Measurements from ENCODE around the gene SNAPC5.
A peak's percentile ranks its signal among the peaks of the same experiment; 100 is the strongest.
"Not testable (repeated sequence)": the region's sequence is repeated elsewhere in the genome, so short reads cannot be mapped to it uniquely, and the experiment has no call there.

Gene SNAPC5, protein sequence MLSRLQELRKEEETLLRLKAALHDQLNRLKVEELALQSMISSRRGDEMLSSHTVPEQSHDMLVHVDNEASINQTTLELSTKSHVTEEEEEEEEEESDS

DNA sequence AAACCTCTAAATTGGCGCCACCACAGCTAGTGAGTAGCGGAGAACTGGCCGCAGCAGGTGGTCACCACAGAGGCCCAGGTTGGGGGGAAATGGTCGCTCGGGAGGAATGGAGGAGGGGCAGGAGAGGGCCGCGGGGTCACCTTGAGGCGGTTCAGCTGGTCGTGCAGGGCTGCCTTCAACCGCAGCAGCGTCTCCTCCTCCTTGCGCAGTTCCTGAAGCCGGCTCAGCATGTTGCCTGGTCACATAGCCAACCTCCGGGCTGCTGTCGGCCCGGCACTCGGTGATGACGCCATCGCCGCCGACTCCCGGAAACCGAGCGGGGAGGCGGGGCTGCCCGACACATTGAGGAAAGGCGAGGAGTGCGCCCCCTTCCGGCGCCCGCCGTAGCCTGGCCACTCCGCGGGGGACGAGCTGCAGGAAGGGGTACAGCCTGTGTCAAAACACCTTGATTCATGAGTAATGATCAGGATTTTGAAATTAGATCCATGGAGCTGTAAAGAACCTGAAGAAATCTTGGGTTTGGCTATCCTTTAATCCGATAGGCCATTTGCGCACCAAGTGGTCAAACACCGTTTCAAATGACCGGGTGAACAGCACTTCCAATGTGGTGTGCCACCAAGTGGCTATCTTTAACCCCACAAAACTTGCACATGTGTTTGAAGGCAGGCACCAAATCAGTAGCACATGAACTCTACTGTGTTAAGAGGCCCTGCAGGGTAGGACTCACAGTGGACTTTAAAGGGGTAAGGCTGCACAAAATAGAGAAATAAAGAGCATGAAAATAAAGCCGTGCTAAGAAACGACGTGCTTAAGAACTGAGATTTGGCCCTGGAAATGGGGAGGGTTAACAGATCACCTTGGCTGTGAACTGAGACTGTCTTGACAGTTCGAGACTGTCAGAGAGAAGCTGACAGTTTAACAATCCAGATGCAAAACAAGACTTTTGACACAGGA is at the start of gene SNAPC5:
Gene SNAPC5 (minus strand): TSS at position 261 of the 954 bp plus-strand sequence. CDS start 31 bp downstream, at position 230.
- DNase-seq (ENCODE audit: low spot score) = peak; percentile 95

DNA sequence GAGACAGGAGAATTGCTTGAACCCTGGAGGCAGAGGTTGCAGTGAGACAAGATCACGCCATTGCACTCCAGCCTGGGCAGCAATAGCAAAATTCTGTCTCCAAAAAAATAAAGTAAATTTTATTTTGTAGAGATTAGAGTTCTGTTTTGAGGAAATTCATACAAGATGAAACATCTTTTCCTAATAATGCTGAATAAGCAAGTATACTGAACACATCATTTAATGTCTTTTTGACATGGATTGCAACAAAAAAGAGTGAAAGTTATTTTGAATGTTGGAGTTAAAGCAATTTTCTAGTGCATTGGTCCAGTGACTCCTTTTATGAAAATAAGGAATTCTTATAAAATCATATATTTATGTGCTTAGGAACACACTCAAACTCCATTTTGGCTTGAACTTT is 47.7 kb upstream of the SNAPC5 start:
- no peak for DNase-seq (ENCODE audit: low spot score)

DNA sequence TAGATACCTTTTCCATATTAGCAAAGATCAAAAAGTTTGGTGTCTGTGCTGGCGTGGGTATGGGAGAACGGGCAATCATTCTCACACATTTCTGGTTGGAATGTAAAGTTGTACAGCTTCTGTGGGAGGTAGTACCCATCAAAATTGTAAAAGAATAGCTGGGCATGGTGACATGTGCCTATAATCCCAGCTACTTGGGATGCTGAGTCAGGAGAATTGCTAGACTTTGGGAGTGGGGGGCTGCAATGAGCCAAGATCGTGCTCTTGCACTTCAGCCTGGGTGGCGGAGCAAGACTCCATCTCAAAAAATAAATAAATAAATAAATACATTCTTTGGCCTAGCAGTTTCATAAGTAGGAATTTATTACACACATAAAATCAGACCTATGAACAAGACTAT is 45.3 kb upstream of the SNAPC5 start:
- DNase-seq (ENCODE audit: low spot score) = no peak

DNA sequence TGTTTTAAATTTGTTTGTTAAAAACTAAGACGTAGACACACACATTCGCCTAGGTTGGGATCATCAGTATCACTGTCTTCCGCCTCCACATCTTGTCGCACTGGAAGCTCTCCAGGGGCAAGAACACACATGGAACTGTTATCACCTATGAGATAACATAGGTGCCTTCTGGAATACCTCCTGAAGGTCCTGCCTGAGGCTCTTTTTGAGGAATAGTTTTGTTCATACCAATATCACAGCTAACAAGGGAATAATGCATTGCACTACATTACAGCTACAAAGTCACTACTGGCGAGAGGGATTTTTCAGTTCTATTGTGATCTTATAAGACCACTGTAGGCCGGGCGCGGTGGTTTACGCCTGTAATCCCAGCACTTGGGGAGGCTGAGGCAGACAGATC is 37.5 kb upstream of the SNAPC5 start:
- DNase-seq (ENCODE audit: low spot score) = no peak

DNA sequence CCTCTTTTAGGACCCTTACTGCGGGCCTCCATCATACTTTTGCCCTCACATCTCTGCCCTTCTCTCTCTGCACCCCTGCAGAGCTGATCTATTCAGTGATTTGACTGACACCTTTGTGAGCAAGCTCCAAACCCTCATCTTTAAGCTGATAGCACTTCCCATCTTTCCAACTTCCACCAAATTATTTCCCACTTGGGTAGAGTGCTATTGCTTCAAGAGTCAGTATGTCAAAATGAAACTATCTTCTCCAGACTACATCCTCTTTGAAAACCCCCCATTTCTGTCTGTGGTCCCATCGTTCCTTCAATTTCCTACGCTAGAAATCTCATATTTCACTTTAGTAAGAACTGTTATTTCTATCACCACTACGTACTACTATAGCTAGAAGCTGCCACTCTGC is 27.3 kb upstream of the SNAPC5 start:
- DNase-seq (ENCODE audit: low spot score) = no peak

DNA sequence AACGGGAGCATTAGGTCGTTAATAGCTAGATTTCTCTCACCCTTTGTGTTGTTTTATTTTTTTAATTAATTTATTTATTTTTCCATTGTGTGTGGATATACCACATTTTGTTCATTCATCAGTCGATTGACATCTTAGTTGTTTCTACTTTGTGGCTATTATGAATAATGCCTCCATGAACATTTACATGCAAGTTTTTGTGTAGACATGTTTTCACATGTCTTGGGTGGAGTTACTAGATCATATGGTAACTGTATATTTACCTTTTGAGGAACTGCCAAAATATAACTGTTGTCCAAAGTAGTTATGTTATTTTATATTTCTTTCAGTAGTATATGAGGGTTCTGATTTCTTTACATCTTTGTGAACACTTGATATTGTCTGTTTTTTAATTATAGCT is 26.4 kb upstream of the SNAPC5 start:
- DNase-seq (ENCODE audit: low spot score) = no peak

DNA sequence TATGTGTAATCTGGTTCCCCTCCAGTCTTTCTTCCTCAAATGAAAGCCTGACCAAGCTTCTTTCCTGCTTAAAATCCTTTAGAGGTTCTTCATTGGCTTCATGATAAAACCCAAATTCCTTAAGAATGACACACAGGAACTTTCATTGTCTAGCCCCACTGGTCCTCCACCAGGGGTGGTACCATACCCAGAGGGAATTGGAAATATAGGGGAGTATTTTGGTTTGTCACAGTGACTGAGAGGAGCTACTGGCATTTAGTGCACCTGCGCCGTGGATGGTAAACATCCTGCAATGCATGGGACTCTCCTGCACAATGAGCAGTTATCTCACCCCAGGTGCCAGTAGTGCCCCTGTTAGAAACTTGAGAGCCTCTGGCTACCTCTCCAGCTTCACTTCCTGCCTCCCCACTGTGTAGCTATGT is 18.4 kb upstream of the SNAPC5 start:
- DNase-seq (ENCODE audit: low spot score) = no peak

DNA sequence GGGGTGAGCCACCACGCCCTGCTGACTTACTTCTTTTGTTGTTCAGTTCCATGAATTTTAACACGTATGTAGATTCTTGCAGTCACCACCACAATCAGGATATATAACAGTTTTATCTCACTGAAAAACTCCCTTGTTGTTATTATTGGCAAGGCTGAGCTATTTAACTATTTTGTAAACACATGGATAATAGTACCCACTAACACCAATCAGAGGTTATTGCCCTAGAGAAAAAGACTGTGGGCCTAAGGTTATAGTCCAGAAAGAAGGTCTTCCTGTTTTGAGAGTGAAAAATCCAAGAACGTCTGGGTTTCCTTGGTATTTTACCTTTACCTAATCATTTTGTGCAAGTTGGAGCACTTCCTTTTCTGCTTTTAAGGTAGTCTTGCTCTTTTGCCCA is 17.0 kb upstream of the SNAPC5 start:
- DNase-seq (ENCODE audit: low spot score) = no peak

DNA sequence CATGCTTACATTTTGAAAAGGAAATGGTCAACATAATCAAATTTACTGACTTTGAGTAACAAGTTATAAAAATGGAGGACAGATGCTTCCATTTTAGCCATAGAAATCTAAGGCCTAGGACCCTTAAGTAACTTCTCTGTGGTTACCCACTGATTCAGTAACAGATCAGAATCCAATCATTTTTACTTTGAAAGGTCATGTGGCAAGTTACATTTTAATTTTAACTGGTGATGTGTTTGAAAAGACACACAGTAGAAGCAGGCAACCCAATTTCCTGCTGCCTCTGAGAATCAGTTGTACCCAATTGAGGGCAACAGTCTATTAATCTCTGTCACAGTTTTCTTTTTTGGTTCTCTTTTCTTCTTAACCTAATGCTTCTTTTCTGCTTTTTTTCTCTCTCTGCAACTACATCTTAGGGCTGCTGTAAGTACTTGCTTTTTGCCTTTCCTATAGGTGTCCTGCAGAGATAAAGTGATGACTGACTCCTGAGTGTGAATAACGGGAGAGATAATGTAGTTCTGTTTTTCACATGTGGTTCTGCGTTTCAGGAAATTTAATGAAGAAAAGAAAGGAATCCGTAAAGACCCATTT is 10.8 kb upstream of the SNAPC5 start:
- DNase-seq (ENCODE audit: low spot score) = no peak

DNA sequence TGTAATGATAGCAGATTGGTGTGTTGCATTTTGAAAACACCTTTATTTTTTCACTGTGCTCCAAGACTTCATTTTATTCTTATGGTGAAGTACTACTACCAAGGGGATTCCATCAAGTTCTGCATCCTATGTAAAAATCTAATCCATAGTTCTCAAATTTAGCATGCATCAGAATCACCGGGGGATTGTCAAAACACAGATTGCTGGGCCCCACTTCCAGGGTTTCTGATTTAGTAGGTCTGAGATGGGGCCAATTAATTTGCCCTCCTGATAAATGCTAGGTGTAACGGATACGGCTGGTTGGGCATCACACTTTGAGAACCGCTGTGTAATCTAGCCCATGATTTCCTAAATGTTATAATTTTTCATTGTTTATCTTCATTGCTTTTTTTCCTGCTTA is 8.3 kb upstream of the SNAPC5 start:
- DNase-seq (ENCODE audit: low spot score) = no peak

DNA sequence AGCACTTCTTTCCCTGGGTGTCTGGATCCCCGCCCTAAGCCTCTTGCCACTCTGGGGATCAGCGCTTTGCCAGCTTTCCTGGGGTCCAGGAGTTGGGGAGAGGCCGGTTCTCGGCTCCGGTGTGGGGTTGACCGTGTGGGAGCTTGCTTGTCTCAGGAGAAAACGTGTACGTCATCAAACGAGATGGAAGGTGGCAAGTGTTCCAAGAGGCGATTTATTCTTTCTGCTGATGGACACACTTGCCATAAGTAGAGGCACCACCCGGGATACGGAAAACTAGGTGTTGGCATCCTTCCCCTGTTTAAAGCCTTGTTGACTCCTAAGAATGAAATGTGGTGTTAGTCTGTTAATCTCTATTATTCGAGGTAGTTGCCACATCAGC is 7.9 kb upstream of the SNAPC5 start:
- no peak for DNase-seq (ENCODE audit: low spot score)

DNA sequence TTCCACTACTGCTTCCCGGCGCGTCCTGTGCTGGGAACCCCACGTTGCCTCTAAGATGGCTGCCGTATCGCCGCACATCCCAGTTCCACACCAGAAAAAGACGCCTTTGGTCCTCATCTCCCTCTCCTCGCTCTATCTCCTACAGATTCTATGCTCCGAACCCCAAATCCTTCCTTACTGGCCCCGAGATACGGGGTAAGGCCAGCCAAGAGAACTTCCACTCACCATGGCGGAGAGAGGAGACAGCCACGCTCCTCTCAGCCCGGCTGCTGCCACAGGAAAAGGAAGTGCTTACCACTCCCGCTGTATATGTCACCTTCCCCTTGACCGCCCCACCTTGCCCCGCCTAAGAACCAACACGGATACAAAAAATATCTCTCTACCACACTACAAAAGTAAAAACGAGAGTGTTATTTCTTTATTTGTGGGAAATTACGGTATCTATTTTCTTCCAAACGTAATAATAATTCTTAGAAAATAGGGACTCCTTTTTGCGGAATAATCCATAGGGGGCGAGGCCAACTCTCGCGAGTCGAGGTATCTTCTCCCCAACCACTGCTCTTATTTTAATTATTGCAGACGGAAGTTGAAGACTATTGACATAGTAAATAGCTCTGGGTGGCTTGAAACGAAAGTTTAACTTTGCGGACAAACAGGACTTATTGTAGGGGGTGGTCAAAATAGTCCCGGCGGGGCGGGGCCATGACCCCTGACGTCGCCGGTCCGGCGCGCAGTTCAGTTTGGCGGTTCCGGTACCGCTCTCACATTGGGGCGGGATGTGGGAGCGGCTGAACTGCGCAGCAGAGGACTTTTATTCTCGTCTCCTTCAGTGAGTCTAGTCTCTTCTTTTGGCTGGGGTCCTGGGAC is 7.2 kb upstream of the SNAPC5 start, which contains the start of the genes RPL4 and ZWILCH:
Gene RPL4 (minus strand): TSS at position 293 of the 867 bp plus-strand sequence. CDS start 65 bp downstream, at position 228.
Gene ZWILCH (plus strand): TSS at position 764 of the 867 bp plus-strand sequence. CDS start 13 bp downstream, at position 777.
- peak; percentile 86 for DNase-seq (ENCODE audit: low spot score)

DNA sequence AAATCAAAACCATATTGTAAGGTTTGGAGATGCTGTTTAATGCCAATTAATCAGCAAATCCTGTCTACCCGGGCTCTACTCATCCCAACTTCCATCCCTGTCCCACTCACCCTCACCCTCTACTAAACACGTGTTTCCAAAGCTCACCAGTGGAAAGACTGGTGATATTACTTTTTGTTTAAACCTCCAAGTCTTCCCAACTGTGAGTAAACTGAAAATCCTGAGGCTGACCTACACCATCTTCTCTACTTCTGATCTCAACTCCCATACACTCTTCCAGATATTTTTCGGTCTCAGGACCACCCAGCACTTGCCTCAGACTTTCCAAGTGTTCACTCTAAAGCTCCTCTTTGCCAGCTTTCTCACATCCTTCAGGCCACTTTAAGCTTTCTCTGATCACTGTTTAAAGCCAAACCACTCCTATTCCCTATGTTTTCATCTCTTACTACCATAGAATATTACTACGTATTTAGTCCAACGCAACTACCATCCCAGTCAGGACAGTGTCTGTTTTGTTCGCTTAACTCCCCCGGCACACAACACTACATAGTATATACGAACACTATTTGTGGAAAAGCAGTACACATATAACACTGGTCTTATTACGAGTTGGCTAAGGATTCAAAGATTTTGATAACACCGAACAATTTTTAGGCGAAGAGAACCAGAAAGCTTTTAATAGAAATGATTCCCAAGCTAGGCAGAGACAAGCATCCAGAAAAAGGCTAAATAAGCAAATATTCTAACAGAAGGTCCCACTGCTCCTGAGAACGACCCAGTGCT is 6.4 kb upstream of the SNAPC5 start:
- peak; percentile 7 for DNase-seq (ENCODE audit: low spot score)

DNA sequence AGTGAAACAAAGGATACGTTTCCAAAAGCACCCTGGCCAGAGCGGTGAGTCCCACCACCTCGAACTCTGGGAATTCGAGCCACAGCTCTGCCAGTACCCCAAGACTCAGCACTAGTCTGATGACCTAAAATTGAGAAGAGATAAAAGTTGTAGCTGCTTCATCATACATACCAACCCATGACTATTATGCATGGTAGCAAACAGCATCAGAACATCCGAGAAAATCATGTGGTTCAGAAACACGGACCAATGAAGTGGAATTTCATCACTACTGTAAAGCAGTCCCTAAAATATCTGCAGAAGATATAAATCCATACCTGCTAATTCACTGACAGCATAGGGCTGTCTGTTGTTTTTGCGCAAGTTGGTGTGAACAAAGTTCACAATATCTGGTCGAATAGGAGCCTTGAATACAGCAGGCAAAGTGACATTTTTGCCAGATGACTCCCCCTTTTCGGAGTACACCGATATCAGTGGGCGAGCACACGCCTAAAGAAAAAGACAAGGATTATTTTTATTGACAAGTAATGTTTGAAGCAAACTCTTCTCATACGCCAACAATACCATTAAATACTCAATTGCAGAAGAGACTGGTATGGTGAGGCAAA is 5.6 kb upstream of the SNAPC5 start:
- DNase-seq (ENCODE audit: low spot score) = not testable (repeated sequence)

DNA sequence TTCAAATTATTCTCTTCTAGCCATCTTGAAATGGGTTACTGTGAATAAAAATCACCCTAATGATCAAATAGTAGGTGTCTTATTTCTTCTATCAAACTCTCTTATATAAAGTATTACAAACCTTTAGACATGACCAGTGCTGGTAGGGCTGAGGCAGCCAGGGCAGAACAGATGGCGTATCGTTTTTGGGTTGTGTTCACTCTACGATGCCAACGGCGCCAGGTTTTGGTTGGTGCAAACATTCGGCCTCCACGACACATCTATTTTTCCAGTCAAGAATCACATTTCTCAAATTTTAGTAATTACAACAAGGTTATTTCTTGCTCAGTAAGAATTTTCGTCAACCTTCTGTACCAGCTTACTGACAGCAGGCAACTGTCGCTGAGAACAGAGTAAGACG is 4.9 kb upstream of the SNAPC5 start:
- no peak for DNase-seq (ENCODE audit: low spot score)

DNA sequence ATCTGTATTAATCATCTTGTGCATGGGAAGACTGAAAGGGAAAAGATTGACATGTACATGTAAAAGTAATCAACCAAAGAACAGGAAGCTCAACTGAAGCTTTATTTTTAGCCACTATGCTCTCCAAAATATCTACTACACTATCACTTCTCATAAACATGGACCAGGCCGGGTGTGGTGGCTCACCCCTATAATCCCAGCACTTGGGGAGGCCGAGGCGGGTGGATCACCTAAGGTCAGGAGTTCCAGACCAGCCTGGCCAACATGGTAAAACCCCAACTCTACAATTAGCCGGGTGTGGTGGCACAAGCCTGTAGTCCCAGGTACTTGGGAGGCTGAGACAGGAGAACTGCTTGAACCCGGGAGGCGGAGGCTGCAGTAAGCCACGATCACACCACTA is 2.8 kb upstream of the SNAPC5 start:
- not testable (repeated sequence) for DNase-seq (ENCODE audit: low spot score)

DNA sequence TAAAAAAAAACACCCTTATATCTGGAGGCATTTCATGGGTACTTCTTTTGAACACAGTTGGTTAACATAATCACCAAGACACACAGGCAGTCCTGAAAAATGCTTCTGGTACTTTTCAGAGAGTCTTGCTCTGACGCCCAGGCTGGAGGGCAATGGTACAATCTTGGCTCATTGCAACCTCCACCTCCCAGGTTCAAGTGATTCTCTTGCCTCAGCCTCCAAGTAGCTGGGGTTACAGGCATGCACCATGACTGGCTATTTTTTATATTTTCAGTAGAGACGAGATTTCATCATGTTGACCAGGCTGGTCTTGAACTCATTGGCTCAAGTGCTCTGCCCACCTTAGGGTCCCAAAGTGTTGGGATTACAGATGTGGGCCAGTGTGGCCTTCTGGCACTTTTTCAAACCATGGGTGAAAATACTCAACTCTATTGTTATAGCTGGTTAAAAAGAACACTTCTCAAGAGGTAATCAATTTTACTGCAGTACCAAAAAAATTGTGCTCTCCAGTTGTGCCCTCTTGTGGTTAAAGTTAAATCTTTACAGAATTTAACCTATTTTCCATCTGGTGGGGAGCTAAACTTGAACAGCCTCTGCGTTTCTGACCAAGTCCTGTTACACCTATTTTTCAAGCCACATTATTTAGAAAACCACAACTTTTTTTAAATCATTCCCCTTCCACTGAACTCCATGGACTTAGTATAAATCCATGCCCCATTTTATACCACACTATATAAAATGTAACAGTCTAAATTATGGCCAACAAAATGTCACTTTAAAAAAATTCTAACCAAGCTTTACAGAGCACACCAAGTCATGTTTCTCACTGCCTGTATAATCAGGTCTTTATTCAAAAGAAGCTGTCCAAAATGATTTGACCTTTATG is 1.2 kb upstream of the SNAPC5 start:
- DNase-seq (ENCODE audit: low spot score) = peak; percentile 46

DNA sequence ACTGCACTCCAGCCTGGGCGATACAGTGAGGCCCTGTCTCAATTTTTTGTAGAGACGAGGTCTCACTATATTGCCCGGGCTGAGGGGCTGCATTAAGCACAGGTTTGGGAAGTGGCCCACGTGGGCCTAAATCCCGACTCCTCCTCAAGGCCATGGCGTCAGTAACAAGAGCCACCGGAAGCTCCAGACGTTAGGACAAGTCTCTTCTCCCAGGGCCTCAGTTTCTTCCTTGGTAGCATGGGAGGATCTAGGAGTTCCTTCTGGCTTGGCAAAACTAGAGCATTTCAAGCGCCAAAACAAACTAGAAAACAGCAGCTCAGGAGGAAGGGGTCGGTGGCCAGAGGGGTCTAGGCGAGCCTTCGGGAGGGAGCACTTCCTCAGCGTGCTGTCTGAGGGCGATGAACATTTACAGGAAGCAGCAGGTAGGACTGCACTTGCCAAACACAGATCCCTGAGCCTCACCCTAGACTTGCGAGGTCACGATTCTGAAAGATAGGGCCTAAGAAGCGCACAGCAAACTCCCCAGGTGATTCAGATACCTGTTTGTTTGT is 536 bp downstream of the SNAPC5 start:
- DNase-seq (ENCODE audit: low spot score) = no peak

DNA sequence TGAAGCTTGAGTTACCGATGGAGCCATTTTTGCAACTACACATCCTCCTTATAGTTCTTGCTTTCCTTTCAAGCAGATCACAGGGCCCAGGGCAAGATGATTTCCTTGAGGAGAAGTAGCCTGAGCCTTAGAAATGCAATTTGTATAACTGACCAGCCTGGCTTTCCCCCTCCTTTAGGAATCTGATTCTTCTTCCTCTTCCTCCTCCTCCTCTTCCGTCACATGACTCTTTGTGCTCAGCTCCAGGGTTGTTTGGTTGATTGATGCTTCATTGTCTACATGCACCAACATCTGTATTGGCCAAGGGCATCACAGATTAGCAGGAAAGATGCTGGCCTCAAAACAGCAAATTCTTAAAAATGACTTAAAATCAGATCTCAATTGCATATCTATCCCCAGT is 3.3 kb downstream of the SNAPC5 start:
- DNase-seq (ENCODE audit: low spot score) = no peak
